ENCODE data around the gene SELP. TPM values are rescaled to one million over a fixed set of nuclear protein-coding genes. Genes with fewer than 3 reads are reported as not detected.

Gene SELP
- total RNA-seq, 1 experiment from 2014 or later = not detected

- Histone ChIP-seq H3K9me3 (ENCODE audit: low read length) (no peaks in the 10 kb centered on the region), H3K79me2 (ENCODE audit: low read length) (no peaks in the 10 kb centered on the region), H3K4me3 (ENCODE audit: low read length) (no peak overlapping the region), H3K9me2 (replicated peaks; ENCODE audit: insufficient read depth, low read length) (no peaks in the 10 kb centered on the region), H3K4me1 (ENCODE audit: low read length) (no peaks in the 10 kb centered on the region), H3K4me2 (ENCODE audit: low read depth, low read length, poor library complexity, severe bottlenecking) (no peak overlapping the region), H3K36me3 (ENCODE audit: insufficient read depth, low read length) (no peaks in the 10 kb centered on the region), H3K9ac (ENCODE audit: low read length) (no peak overlapping the region), H2AFZ (ENCODE audit: low read length) (no peak overlapping the region), H3K27me3 (ENCODE audit: low read length) (no peaks in the 10 kb centered on the region), H3K27ac (ENCODE audit: low read length) (no peak overlapping the region), H4K20me1 (ENCODE audit: insufficient read depth, low read depth, low read length) (no peaks in the 10 kb centered on the region)
- no peak for DNase-seq
These were observed 53.0 kb downstream of the SELP start for GRCh38 chr1:169576935-169577331.

DNA sequence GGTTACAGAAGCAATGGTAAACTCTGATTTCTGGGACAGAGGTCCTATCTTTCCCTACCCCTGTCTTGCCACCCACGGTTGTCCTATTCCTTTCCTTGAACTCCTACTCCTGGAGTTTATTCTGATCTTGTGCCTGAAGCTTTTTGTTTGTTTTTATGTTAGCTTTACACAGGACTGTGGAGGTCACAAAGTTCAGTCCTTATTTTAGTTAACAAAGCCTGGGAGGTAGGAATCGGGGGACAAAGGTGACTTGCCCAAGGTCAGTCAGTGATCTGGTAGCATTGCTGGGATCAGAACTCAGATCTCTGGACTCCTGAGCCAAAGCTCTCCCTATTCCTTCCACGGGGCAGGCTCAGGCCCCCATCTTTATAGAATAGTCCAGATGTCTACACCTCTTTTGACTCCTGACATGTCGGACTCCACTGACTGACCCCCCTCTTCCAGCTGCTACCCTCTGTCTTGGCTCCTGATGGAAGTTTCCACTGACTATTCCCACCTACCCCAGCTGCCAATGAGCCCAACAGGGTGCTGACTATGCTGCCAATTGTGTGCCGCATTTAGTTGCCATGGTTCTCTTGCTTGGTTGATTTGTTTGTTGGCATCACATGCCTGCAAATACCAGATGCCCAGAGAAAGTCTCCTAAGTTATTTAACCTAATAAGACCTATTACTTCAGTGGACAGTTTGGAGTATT, 53.5 kb downstream of the SELP start:
- Histone ChIP-seq H3K9me2 (replicated peaks; ENCODE audit: insufficient read depth, low read length) (no peaks in the 10 kb centered on the region), H3K36me3 (ENCODE audit: insufficient read depth, low read length) (no peaks in the 10 kb centered on the region), H3K4me2 (ENCODE audit: low read depth, low read length, poor library complexity, severe bottlenecking) (no peak overlapping the region), H3K79me2 (ENCODE audit: low read length) (no peaks in the 10 kb centered on the region), H3K4me1 (ENCODE audit: low read length) (no peaks in the 10 kb centered on the region), H3K27ac (ENCODE audit: low read length) (no peak overlapping the region), H3K9ac (ENCODE audit: low read length) (no peak overlapping the region), H3K27me3 (ENCODE audit: low read length) (no peaks in the 10 kb centered on the region), H2AFZ (ENCODE audit: low read length) (no peak overlapping the region), H3K4me3 (ENCODE audit: low read length) (no peak overlapping the region), H4K20me1 (ENCODE audit: insufficient read depth, low read depth, low read length) (no peaks in the 10 kb centered on the region), H3K9me3 (ENCODE audit: low read length) (no peaks in the 10 kb centered on the region)
- no peak for DNase-seq

- DNase-seq = no peak
- H3K27ac ChIP-seq (ENCODE audit: low read length) = no peak overlapping the region
- no peak overlapping the region for H2AFZ ChIP-seq (ENCODE audit: low read length)
- no peaks in the 10 kb centered on the region for H3K9me2 ChIP-seq (replicated peaks; ENCODE audit: insufficient read depth, low read length)
- no peaks in the 10 kb centered on the region for H4K20me1 ChIP-seq (ENCODE audit: insufficient read depth, low read depth, low read length)
- no peak overlapping the region for H3K4me2 ChIP-seq (ENCODE audit: low read depth, low read length, poor library complexity, severe bottlenecking)
- H3K9ac ChIP-seq (ENCODE audit: low read length) = no peak overlapping the region
- no peak overlapping the region for H3K4me3 ChIP-seq (ENCODE audit: low read length)
- no peaks in the 10 kb centered on the region for H3K4me1 ChIP-seq (ENCODE audit: low read length)
- H3K79me2 ChIP-seq (ENCODE audit: low read length) = no peaks in the 10 kb centered on the region
- H3K9me3 ChIP-seq (ENCODE audit: low read length) = no peaks in the 10 kb centered on the region
- H3K27me3 ChIP-seq (ENCODE audit: low read length) = no peaks in the 10 kb centered on the region
- H3K36me3 ChIP-seq (ENCODE audit: insufficient read depth, low read length) = no peaks in the 10 kb centered on the region
These were observed 55.6 kb downstream of the SELP start for GRCh38 chr1:169574336-169574735.

- H3K9me2 ChIP-seq (replicated peaks; ENCODE audit: insufficient read depth, low read length) = no peaks in the 10 kb centered on the region
- H4K20me1 ChIP-seq (ENCODE audit: insufficient read depth, low read depth, low read length) = no peaks in the 10 kb centered on the region
- H3K4me1 ChIP-seq (ENCODE audit: low read length) = no peaks in the 10 kb centered on the region
- no peaks in the 10 kb centered on the region for H3K36me3 ChIP-seq (ENCODE audit: insufficient read depth, low read length)
- H2AFZ ChIP-seq (ENCODE audit: low read length) = no peak overlapping the region
- no peak overlapping the region for H3K4me3 ChIP-seq (ENCODE audit: low read length)
- H3K79me2 ChIP-seq (ENCODE audit: low read length) = no peaks in the 10 kb centered on the region
- no peak overlapping the region for H3K9ac ChIP-seq (ENCODE audit: low read length)
- H3K27ac ChIP-seq (ENCODE audit: low read length) = no peak overlapping the region
- DNase-seq = no peak
- no peak overlapping the region for H3K4me2 ChIP-seq (ENCODE audit: low read depth, low read length, poor library complexity, severe bottlenecking)
- no peaks in the 10 kb centered on the region for H3K27me3 ChIP-seq (ENCODE audit: low read length)
- H3K9me3 ChIP-seq (ENCODE audit: low read length) = no peaks in the 10 kb centered on the region
These were observed 57.7 kb downstream of the SELP start for GRCh38 chr1:169572187-169572586.

DNA sequence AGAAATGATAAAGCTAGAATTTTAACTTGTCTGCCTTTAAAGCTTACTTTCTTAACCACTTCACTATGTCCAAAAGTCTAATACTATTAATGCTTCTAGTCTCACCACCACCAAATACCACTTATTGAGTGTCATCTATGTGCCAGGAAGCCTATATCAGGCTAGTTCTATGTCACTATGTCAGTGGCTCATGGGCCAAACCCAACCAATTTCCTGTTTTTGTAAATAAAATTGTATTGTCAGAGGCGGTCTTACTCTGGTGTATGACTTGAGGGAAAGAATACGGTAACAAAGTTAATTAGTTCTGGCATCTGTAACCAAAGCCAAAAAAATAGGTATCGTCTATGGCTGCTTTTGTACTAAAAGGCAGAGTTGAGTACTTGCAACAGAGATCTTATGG, 58.5 kb downstream of the SELP start:
- Histone ChIP-seq H3K9me2 (replicated peaks; ENCODE audit: insufficient read depth, low read length) (no peaks in the 10 kb centered on the region), H3K27ac (ENCODE audit: low read length) (no peak overlapping the region), H3K4me2 (ENCODE audit: low read depth, low read length, poor library complexity, severe bottlenecking) (no peak overlapping the region), H3K36me3 (ENCODE audit: insufficient read depth, low read length) (no peaks in the 10 kb centered on the region), H2AFZ (ENCODE audit: low read length) (no peak overlapping the region), H3K27me3 (ENCODE audit: low read length) (no peaks in the 10 kb centered on the region), H3K9ac (ENCODE audit: low read length) (no peak overlapping the region), H3K79me2 (ENCODE audit: low read length) (no peaks in the 10 kb centered on the region), H3K4me3 (ENCODE audit: low read length) (no peak overlapping the region), H3K9me3 (ENCODE audit: low read length) (no peaks in the 10 kb centered on the region), H4K20me1 (ENCODE audit: insufficient read depth, low read depth, low read length) (no peaks in the 10 kb centered on the region), H3K4me1 (ENCODE audit: low read length) (no peaks in the 10 kb centered on the region)
- no peak for DNase-seq

DNA sequence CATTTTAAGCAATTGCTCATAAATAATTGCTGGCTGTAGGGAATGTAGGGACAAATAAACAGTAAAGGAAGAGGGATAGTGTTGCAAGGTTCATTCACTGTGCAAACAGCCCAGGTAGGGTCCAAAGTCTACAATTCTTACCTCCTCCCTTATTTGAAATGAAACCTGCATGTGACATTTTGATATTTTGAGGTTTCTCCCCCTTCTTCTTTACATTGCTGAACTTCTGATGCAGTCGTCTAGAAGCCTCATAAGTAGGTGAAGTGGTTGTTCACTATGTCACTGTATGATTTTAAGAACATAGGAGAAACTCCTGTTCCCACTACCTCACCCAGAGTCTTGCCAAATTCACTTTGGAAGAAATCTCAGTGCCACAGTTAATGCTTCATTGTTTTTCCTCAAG, 59.8 kb downstream of the SELP start:
- H3K4me2 ChIP-seq (ENCODE audit: low read depth, low read length, poor library complexity, severe bottlenecking) = no peak overlapping the region
- no peaks in the 10 kb centered on the region for H3K79me2 ChIP-seq (ENCODE audit: low read length)
- no peaks in the 10 kb centered on the region for H3K4me1 ChIP-seq (ENCODE audit: low read length)
- H3K9me3 ChIP-seq (ENCODE audit: low read length) = no peaks in the 10 kb centered on the region
- no peaks in the 10 kb centered on the region for H4K20me1 ChIP-seq (ENCODE audit: insufficient read depth, low read depth, low read length)
- H3K4me3 ChIP-seq (ENCODE audit: low read length) = no peak overlapping the region
- no peaks in the 10 kb centered on the region for H3K36me3 ChIP-seq (ENCODE audit: insufficient read depth, low read length)
- H3K27ac ChIP-seq (ENCODE audit: low read length) = no peak overlapping the region
- DNase-seq = no peak
- H3K9me2 ChIP-seq (replicated peaks; ENCODE audit: insufficient read depth, low read length) = no peaks in the 10 kb centered on the region
- no peak overlapping the region for H2AFZ ChIP-seq (ENCODE audit: low read length)
- H3K27me3 ChIP-seq (ENCODE audit: low read length) = no peaks in the 10 kb centered on the region
- H3K9ac ChIP-seq (ENCODE audit: low read length) = no peak overlapping the region

GRCh38 chr1:169568497-169568896, 61.4 kb downstream of the SELP start:
- H3K27ac ChIP-seq (ENCODE audit: low read length) = no peak overlapping the region
- no peak overlapping the region for H3K9ac ChIP-seq (ENCODE audit: low read length)
- no peaks in the 10 kb centered on the region for H3K36me3 ChIP-seq (ENCODE audit: insufficient read depth, low read length)
- no peaks in the 10 kb centered on the region for H3K4me1 ChIP-seq (ENCODE audit: low read length)
- no peak overlapping the region for H2AFZ ChIP-seq (ENCODE audit: low read length)
- no peaks in the 10 kb centered on the region for H3K27me3 ChIP-seq (ENCODE audit: low read length)
- no peak overlapping the region for H3K4me3 ChIP-seq (ENCODE audit: low read length)
- DNase-seq = no peak
- H3K9me3 ChIP-seq (ENCODE audit: low read length) = no peaks in the 10 kb centered on the region
- H3K79me2 ChIP-seq (ENCODE audit: low read length) = no peaks in the 10 kb centered on the region
- H3K9me2 ChIP-seq (replicated peaks; ENCODE audit: insufficient read depth, low read length) = no peaks in the 10 kb centered on the region
- H4K20me1 ChIP-seq (ENCODE audit: insufficient read depth, low read depth, low read length) = no peaks in the 10 kb centered on the region
- H3K4me2 ChIP-seq (ENCODE audit: low read depth, low read length, poor library complexity, severe bottlenecking) = no peak overlapping the region

DNA sequence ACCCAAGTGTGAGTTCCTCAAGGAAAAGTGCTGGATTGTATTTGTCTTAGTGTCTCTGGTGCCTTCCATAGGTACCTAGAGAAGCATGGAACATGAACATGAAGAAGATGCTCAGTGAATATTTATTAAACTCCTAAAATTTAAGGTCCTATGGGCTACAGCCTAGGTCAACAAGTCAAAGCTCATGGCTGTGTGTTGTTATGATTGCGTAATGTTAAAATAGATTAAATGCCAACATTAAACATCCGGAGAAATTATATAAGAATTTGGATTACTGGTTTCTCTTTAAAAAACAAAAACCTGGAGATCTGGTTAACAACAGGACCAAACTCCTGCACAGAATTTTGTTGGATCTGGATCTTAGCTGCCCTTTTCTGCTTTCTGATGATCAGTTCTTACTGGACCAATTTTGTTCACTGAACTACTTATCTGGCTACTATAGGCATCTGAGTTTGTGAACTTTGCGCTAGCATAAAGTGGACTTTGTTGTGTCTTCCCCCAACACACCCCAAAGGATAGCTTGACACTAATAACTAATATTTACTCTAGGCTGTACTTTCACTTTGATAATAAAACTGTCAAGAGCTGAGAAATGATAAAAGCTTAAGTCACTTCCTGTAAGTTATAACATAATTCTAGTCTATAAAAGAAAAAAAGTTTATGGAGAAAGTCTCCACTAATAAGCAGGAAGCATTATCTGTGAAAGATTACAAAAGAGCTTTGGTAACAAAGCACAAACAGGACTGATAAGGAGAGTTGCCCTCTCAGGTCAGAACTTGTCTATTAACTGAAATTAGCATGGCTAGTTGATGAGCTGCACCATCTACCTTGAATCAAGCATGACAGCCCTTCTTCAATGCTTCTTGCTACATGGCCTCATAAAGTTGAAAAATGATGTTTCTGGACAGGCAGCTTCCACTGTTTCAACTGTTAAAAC, 64.3 kb downstream of the SELP start:
- H3K4me3 ChIP-seq (ENCODE audit: low read length) = no peak overlapping the region

More for the DNA sequence above, 64.3 kb downstream of the SELP start:
- no peak overlapping the region for H3K27ac ChIP-seq (ENCODE audit: low read length)
- H3K79me2 ChIP-seq (ENCODE audit: low read length) = no peaks in the 10 kb centered on the region
- DNase-seq = no peak
- H4K20me1 ChIP-seq (ENCODE audit: insufficient read depth, low read depth, low read length) = no peaks in the 10 kb centered on the region
- no peaks in the 10 kb centered on the region for H3K9me2 ChIP-seq (replicated peaks; ENCODE audit: insufficient read depth, low read length)
- no peak overlapping the region for H2AFZ ChIP-seq (ENCODE audit: low read length)
- H3K36me3 ChIP-seq (ENCODE audit: insufficient read depth, low read length) = no peaks in the 10 kb centered on the region
- H3K4me2 ChIP-seq (ENCODE audit: low read depth, low read length, poor library complexity, severe bottlenecking) = no peak overlapping the region
- H3K9ac ChIP-seq (ENCODE audit: low read length) = no peak overlapping the region
- H3K4me1 ChIP-seq (ENCODE audit: low read length) = no peaks in the 10 kb centered on the region
- 0 out of 2 replicates have a peak, but pooled peaks cover 2% of the 10 kb centered on the region for H3K27me3 ChIP-seq (ENCODE audit: low read length)
- no peaks in the 10 kb centered on the region for H3K9me3 ChIP-seq (ENCODE audit: low read length)
